Ovary (tissue), 9 donors: ENCODE measurements around the gene ITPR2. TPM values are rescaled to one million over a fixed set of nuclear protein-coding genes. Genes with fewer than 3 reads are reported as not detected.

ENCODE experiments used
- DNase-seq, 5 donors: peaks; one replicate each; pipeline ENCODE4 v3.0.0-alpha.2; 2019 to 2020
- H3K27ac ChIP-seq, 2 donors: fragments of 200-600 bp; one replicate each; pipeline versions ENCODE4 v1.5.1 to v1.8.0; 2019 to 2022
- H3K27me3 ChIP-seq: fragments of 200-600 bp; one replicate; pipeline ENCODE4 v1.8.0; 2022
- H3K36me3 ChIP-seq: fragments of 200-600 bp; sonication (generic); one replicate; pipeline ENCODE4 v1.5.1; 2019
- H3K4me1 ChIP-seq: one replicate; pipeline ENCODE4 v1.8.1; 2013; ENCODE audit warnings: mild to moderate bottlenecking, moderate library complexity; ENCODE audit not compliant: insufficient read depth
- H3K4me3 ChIP-seq: fragments of 200-600 bp; sonication (generic); one replicate; pipeline ENCODE4 v1.5.1; 2017
- H3K9me3 ChIP-seq, 2 donors: fragments of 200-600 bp in 1 of 2; sonication (generic) in 1 of 2; one replicate each; pipeline versions ENCODE4 v1.5.1 to v1.8.1; 2013 to 2019; ENCODE audit warnings: mild to moderate bottlenecking in 1 of 2, moderate library complexity in 1 of 2
- EP300 ChIP-seq: sonication (generic); formaldehyde crosslinking; IDR thresholded peaks from one replicate; pipeline ENCODE4 v1.6.1; 2017; ENCODE audit warnings: antibody characterized with exemption
- POLR2A ChIP-seq: fragments of 450-650 bp; IDR thresholded peaks from one replicate; pipeline ENCODE4 v1.6.1; 2017; ENCODE audit warnings: antibody characterized with exemption, mild to moderate bottlenecking, moderate library complexity
- WGBS, 3 donors: extraction: QIAGEN DNeasy Blood & Tissue Kit in 1 of 3; methylation state at CpG; one replicate each; pipeline versions ENCODE4 v1.1.5 to v1.1.7; 2013 to 2017; 5-methylcytosine and 5-hydroxymethylcytosine counted together
- intact Hi-C, 4 donors: fragments of 100-400 bp; cut with DNase I; formaldehyde crosslinking; loops; one replicate each; pipeline versions ENCODE4 v1.11.0 to v1.15.1; 2022 to 2023
- polyA plus RNA-seq, 2 donors: library from polyadenylated mRNA; stranded (reverse); fragments of 200-250 nt in 1 of 2; fragments of 350-450 nt in 1 of 2; fragmentation: Illumina TruSeq in 1 of 2; extraction: RNeasy Lipid Tissue Mini Kit (QIAGEN cat#74804) in 1 of 2; gene quantifications; one replicate each; pipeline ENCODE4 v1.2.3, GENCODE V29; 2013 to 2014
- total RNA-seq, 7 donors: library from RNA; depleted of rRNA in 2 of 7; stranded (reverse); fragments of >200 nt in 2 of 7; fragmentation: NEBNext Ultra II Directional in 3 of 7; extraction: Animal tissue kit (Norgen Biotek cat#: 25700) in 3 of 7; gene quantifications; one replicate each; pipeline versions ENCODE4 v1.1.0 to v1.2.4, GENCODE V29; 2016 to 2023
- TF ChIP-seq, protein P1 (sequence below), 3 donors: fragments of 450-650 bp in 2 of 3; fragments of 200-600 bp in 1 of 3; IDR thresholded peaks; one replicate each; pipeline versions ENCODE4 v1.5.1 to v1.8.0; 2016 to 2022; ENCODE audit warnings: antibody characterized with exemption in 3 of 3, mild to moderate bottlenecking in 1 of 3
- donor health status: DM: no; HTN: no; CAD: no; lungs with moderate emphysema.
- donor health status: DM: no; HTN: no; CAD: no.
- donor health status: Bipolar disorder and iron deficiency.
- donor health status: DM: yes; HTN: yes; CAD: no.
- donor health status: DM: no; HTN: no; CAD: no.
- donor health status: DM: yes; HTN: yes; CAD: no.

ITPR2 gene
- total and polyA plus RNA-seq, 9 donors = 5.9 to 51.1 (median 32.9) TPM

DNA sequence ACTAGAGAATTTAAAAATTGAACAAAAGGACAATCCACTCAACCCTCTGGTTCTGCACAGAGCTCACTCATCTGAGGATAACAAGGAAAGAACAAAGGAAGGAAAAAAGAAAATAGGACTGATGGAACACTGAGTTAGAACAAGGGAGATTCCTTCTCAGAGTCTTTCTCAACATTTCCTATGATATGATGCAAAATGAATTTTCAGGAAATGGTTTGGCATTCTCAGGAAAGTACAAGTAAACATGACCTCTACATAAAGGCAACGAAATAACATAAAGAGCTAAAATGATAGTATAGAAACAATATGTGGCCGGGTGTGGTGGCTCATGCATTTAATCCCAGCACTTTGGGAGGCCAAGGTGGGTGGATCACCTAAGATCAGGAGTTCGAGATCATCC is 135.8 kb downstream of the ITPR2 start:
- intact Hi-C loops = no loop called here
- Histone ChIP-seq H3K4me1 (no peaks in the 10 kb centered on the region), H3K27me3 (no peaks in the 10 kb centered on the region), H3K4me3 (no peak overlapping the region), H3K36me3 (no peaks in the 10 kb centered on the region), H3K27ac (no peak overlapping the region), H3K9me3 (no peaks in the 10 kb centered on the region)
- 89 to 91% (median 89%) methylated on average over 3 of the region's 3 CpGs for WGBS, 3 donors
- TF ChIP-seq, protein P1, sequence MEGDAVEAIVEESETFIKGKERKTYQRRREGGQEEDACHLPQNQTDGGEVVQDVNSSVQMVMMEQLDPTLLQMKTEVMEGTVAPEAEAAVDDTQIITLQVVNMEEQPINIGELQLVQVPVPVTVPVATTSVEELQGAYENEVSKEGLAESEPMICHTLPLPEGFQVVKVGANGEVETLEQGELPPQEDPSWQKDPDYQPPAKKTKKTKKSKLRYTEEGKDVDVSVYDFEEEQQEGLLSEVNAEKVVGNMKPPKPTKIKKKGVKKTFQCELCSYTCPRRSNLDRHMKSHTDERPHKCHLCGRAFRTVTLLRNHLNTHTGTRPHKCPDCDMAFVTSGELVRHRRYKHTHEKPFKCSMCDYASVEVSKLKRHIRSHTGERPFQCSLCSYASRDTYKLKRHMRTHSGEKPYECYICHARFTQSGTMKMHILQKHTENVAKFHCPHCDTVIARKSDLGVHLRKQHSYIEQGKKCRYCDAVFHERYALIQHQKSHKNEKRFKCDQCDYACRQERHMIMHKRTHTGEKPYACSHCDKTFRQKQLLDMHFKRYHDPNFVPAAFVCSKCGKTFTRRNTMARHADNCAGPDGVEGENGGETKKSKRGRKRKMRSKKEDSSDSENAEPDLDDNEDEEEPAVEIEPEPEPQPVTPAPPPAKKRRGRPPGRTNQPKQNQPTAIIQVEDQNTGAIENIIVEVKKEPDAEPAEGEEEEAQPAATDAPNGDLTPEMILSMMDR (IDR thresholded peaks at IDR 0.05) = no peak
- no peak for TF ChIP-seq EP300
- no peak for TF ChIP-seq POLR2A
- no peak for DNase-seq

DNA sequence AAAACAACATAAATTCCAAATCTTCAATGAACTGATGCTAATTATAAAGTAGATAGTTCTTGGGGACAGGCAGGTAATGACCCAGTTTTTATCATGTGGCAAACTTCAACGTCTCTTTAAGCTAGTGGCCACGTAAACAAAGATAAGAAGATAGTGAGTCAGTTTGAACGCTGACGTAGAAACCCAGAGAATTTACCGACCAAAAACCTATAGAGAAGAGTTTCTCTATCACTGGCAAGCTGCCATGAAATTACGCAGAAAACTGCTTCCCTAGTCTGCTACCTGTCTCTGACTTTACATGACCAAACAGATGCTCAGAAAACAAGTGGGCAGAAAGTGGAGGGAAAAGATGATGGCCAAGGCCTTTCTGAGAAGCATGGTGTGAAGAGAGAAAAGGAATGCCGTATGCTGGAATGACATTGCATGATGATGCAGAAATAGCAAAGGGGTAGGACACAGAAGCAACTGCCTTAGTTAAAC is 136.3 kb downstream of the ITPR2 start:
- 88 to 90% (median 89%) methylated on average over 7 of the region's 7 CpGs for WGBS, 3 donors
- intact Hi-C loops = no loop called here

DNA sequence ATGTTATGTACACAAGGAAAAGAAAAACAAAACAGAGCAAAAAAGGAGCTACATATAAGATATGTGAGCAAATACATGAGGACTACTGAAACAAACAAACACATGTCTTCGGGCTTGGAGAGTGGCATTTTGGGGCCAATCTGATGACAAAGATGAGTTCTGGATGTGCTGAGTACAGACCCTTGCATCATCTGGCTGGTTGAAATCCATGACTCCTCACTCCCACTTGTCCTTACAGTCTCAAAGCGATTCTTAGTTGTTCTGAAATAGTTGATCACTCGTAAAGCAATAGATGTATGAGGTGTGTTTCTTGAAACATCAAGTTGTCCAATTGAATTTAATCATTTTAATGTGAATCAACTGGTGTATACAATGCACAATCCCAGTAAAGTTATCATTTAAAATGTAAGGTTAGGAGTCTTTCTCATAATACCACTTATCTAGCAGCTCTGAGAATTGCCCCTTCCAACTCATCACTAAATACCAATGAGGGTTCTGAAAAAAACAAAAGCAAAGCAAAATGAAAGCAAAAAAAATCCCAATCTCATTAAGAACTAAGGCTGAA is 136.9 kb downstream of the ITPR2 start:
- Histone ChIP-seq H3K36me3 (no peaks in the 10 kb centered on the region), H3K4me3 (no peak overlapping the region), H3K27me3 (no peaks in the 10 kb centered on the region), H3K4me1 (peaks cover 2% of the 10 kb centered on the region), H3K27ac (no peak overlapping the region), H3K9me3 (no peaks in the 10 kb centered on the region)
- TF ChIP-seq EP300 = no peak
- TF ChIP-seq, protein P1 (IDR thresholded peaks at IDR 0.05) = no peak
- TF ChIP-seq POLR2A = no peak
- no peak for DNase-seq
- 97 to 98% (median 98%) methylated on average over 3 of the region's 3 CpGs for WGBS, 3 donors
- intact Hi-C loops = no loop called here

More for the DNA sequence above, 136.3 kb downstream of the ITPR2 start:
- DNase-seq = no peak
- Histone ChIP-seq H3K36me3 (no peaks in the 10 kb centered on the region), H3K27ac (no peak overlapping the region), H3K27me3 (no peaks in the 10 kb centered on the region), H3K4me1 (peaks cover 1% of the 10 kb centered on the region), H3K4me3 (no peak overlapping the region), H3K9me3 (no peaks in the 10 kb centered on the region)
- TF ChIP-seq POLR2A = no peak
- no peak for TF ChIP-seq EP300
- TF ChIP-seq, protein P1 (IDR thresholded peaks at IDR 0.05) = no peak

DNA sequence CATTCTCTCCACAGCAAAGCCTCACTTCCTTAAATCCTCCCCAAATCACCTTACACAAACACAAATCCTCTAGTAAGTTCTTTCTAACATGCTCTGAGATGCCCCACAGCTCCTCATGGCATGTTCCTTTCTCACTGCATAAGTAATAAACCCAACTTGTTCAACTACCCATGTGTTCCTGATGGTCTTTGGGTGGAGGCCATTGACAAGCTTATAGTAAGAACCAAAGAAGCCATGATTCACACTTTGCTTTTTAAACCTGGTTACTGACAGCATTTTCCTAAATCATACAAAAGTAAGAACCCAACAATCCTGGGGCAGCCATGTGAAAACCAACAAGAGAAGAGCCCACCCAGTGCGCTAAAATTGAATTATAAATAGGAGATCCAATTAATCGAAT is 138.6 kb downstream of the ITPR2 start:
- no peaks in the 10 kb centered on the region for H3K27me3 ChIP-seq
- no peak for TF ChIP-seq POLR2A
- no peak for TF ChIP-seq EP300
- TF ChIP-seq, protein P1 (IDR thresholded peaks at IDR 0.05) = no peak
- no peak overlapping the region for H3K4me3 ChIP-seq
- DNase-seq = no peak
- H3K4me1 ChIP-seq = peaks cover 2% of the 10 kb centered on the region
- H3K27ac ChIP-seq = no peak overlapping the region
- H3K36me3 ChIP-seq = no peaks in the 10 kb centered on the region
- WGBS, 3 donors = 96 to 100% (median 98%) methylated on average over 2 of the region's 2 CpGs
- intact Hi-C loops = no loop called here
- H3K9me3 ChIP-seq = no peaks in the 10 kb centered on the region
